Suprapubic skin (tissue), 4 donors: Measurements from ENCODE around the gene PDXDC1.
"Not testable (repeated sequence)": the region's sequence is repeated elsewhere in the genome, so short reads cannot be mapped to it uniquely, and the experiment has no call there.

Experiments
- EP300 ChIP-seq: sonication (generic); formaldehyde crosslinking; IDR thresholded peaks from one replicate; pipeline ENCODE4 v1.6.1; 2017; ENCODE audit warnings: antibody characterized with exemption
- POLR2AphosphoS5 ChIP-seq, 3 donors: sonication (generic); formaldehyde crosslinking; IDR thresholded peaks; one replicate each; pipeline ENCODE4 v1.6.1; 2017; ENCODE audit warnings: antibody characterized with exemption in 3 of 3
- TF ChIP-seq, protein P1 (sequence below), 2 donors: fragments of 200-600 bp in 1 of 2; fragments of 450-650 bp in 1 of 2; sonication (generic) in 1 of 2; IDR thresholded peaks; one replicate each; pipeline ENCODE4 v1.5.1; 2016 to 2019; ENCODE audit warnings: antibody characterized with exemption in 2 of 2, mild to moderate bottlenecking in 1 of 2, moderate library complexity in 1 of 2

DNA sequence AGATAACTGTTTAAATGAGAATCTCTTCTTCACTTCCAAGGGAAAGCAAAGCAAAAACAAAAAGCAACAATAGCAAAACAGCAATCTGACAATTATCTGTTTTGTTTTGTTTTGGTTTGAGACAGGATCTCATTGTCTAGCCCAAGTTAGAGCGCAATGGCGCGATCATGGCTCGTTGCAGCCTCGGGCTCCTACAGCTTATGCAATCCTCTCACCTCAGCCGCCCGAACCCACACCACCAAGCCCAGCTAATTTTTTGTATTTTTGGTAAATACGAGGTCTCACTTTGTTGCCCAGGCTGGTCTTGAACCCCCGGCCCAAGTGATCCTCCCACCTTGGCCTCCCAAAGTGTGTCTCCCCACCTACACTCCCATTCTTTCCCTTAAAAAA is 121.8 kb downstream of the PDXDC1 start:
- not testable (repeated sequence) for TF ChIP-seq EP300; POLR2AphosphoS5 (IDR thresholded peaks at IDR 0.05)
- TF ChIP-seq, protein P1, sequence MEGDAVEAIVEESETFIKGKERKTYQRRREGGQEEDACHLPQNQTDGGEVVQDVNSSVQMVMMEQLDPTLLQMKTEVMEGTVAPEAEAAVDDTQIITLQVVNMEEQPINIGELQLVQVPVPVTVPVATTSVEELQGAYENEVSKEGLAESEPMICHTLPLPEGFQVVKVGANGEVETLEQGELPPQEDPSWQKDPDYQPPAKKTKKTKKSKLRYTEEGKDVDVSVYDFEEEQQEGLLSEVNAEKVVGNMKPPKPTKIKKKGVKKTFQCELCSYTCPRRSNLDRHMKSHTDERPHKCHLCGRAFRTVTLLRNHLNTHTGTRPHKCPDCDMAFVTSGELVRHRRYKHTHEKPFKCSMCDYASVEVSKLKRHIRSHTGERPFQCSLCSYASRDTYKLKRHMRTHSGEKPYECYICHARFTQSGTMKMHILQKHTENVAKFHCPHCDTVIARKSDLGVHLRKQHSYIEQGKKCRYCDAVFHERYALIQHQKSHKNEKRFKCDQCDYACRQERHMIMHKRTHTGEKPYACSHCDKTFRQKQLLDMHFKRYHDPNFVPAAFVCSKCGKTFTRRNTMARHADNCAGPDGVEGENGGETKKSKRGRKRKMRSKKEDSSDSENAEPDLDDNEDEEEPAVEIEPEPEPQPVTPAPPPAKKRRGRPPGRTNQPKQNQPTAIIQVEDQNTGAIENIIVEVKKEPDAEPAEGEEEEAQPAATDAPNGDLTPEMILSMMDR (IDR thresholded peaks at IDR 0.05), result not testable (repeated sequence)
